HG02852 (cell line): ENCODE data around the gene UNC13C.

Source experiments
- ATAC-seq: cut with Tn5 transposase; IDR thresholded peaks from one replicate; pipeline ENCODE4 v1.9.1; 2021; ENCODE audit warnings: mild to moderate bottlenecking, moderate library complexity; ENCODE audit not compliant: unreplicated experiment

The UNC13C gene

DNA sequence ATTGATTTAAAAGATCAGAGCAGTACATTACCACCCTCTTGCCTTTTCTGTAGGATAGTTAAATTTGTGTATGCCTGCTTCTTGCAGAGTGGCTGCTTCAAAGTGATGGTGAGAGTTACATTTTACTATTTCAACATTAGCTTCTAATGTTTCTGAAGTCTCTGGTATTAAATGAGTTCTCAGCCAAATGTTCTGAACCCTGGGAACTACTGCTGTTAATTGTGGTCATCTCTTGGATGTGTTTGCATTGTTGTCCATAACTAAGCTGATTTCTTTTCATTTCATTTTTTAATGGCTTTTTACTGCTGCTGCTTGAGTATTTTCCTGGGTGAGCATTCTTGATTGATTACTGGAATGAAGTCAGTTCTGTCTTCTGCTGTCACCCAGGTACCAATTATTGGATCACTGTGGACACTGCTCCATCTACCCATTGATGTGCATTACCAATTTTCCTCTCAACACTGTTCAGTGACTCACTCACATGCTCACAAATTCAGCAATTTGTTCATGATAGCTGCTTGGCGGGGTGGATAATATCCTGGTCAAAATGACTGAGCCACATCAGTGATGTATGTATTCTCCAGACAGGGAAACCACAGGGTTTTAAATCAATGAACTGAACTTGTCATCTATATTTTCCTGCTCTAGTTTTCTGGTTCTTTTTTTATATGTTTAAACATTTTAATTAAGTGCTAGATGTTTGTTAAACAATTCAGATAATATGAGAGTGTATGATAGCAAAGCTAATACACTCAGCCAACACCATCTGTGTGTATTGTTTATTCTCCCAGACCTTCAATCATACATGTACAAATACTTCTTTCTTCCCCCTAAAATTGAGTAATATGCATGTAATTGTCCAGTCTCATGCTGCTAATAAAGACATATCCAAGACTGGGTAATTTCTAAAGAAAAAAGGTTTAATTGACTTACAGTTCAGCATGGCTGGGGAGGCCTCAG, 630.9 kb downstream of the UNC13C start:
- no peak for ATAC-seq

- no peak for ATAC-seq
These were observed 639.9 kb downstream of the UNC13C start for GRCh38 chr15:54618120-54618519.

GRCh38 chr15:54619180-54619579, 640.9 kb downstream of the UNC13C start:
- no peak for ATAC-seq

DNA sequence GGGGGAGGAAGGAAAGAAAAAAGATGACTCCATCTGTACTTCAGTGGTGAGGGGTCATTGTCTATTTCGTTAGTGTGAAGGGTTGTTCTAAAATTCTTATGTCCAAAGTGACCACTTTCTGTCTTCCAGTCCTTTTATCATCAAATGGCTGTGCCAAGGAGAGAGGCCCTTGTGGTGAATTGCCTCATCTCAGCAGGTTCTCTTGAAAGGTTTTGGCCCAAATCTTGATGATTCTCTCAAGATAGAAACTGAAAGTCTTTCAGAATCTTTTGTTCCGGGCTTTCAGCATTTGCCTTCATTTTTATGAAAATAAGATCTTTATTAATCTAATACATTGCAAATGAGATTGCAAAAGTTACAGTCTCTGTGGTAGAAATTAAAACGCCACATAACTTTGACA, 642.7 kb downstream of the UNC13C start:
- ATAC-seq: no peak

GRCh38 chr15:54636147-54636546, 657.9 kb downstream of the UNC13C start:
- no peak for ATAC-seq

GRCh38 chr15:54638666-54639065, 660.4 kb downstream of the UNC13C start:
- no peak for ATAC-seq

DNA sequence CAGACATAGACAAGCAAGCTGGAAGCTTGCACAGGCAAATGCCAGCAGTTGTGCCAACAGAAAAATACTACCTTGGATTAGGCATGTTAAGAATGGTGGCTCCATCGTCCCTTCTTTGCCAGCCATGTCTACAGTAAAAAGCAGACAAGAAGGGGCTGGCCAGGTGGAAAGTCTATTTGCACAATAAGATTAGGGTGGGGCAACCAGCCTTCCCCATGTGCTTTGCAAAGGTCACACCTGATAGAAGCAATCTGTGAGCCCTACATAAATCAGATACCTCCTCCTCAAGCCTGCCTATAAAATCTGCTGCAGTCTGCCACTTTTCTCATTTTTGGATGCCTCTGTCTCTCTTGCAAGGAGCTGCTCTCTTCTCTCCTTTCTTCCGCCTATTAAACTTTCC, 662.6 kb downstream of the UNC13C start:
- ATAC-seq: no peak

- no peak for ATAC-seq
These were observed 666.6 kb downstream of the UNC13C start for GRCh38 chr15:54644796-54645195.

DNA sequence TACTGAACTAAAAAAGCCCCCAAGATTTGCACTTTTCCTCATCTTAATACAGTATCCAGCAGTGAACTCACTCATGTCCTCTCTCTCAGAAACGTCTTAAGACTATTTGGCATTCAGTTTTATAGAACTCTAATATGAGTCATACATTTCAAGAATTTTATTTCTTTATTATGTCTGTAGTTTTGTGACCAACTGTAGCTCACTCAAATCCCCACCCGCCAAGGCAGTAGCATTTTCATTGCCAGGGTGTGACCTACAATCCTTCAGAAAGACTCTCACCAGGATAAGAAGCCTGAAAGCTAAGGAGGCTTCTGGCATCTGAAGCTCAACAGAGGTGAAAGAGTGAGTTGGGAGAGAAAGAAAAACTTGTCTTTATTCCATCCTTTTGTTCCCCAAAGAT, 681.4 kb downstream of the UNC13C start:
- ATAC-seq: no peak

- ATAC-seq: no peak
These were observed 682.1 kb downstream of the UNC13C start for GRCh38 chr15:54660356-54660755.

DNA sequence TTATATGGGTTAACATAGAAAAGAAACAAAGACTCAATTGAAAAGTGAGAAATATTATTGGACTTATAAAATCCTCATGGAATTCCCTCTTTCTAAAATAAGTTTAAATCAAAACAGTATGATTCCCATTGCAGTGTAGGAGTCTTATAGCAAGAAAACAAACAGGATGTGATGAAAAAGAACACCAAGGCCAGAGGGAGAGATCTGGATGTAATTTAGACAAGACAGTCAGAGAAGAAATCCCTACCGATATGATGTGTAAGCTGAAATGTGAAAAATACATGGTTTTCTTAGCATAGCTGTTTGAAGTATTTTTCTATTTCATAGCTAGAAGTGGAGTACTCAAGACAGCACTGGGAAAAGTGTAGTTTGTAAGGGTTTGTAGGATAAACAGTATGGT, 697.0 kb downstream of the UNC13C start:
- no peak for ATAC-seq

GRCh38 chr15:54681584-54681983, 703.3 kb downstream of the UNC13C start:
- no peak for ATAC-seq
